Measurements from ENCODE around the gene FBXL19. TPM values are rescaled to one million over a fixed set of nuclear protein-coding genes. Genes with fewer than 3 reads are reported as not detected.

The FBXL19 gene
- total and polyA plus RNA-seq, 2 donors (not counting 1 experiment from before 2014, with no cell fraction given) = 9.0 to 25.0 TPM

DNA sequence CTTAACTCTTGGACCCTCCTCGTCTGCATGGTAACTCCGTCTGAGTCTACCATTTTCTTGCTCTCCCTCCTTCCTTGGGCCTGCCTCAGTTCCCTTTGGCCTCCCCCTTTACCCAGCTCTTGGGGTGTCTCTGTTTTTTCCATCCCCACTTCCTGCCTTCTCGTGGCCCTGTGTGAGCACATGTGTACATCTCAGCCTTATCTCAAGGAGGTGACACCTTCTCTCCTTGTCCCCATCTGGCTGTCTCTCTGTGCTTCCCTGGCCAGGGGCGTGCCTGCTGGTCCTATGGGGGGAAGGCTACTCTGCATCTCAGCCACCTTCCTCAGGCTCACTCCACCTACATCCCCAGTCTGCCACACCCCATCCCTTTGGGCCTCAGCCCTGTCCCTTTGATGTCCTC lies 20.4 kb upstream of the FBXL19 start:
- TF ChIP-seq, protein P1, sequence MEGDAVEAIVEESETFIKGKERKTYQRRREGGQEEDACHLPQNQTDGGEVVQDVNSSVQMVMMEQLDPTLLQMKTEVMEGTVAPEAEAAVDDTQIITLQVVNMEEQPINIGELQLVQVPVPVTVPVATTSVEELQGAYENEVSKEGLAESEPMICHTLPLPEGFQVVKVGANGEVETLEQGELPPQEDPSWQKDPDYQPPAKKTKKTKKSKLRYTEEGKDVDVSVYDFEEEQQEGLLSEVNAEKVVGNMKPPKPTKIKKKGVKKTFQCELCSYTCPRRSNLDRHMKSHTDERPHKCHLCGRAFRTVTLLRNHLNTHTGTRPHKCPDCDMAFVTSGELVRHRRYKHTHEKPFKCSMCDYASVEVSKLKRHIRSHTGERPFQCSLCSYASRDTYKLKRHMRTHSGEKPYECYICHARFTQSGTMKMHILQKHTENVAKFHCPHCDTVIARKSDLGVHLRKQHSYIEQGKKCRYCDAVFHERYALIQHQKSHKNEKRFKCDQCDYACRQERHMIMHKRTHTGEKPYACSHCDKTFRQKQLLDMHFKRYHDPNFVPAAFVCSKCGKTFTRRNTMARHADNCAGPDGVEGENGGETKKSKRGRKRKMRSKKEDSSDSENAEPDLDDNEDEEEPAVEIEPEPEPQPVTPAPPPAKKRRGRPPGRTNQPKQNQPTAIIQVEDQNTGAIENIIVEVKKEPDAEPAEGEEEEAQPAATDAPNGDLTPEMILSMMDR (IDR thresholded peaks at IDR 0.05) = no peak
- no peak for TF ChIP-seq EZH2 (IDR thresholded peaks at IDR 0.05; ENCODE audit: borderline replicate concordance, insufficient read depth, low read depth, low read length, poor library complexity, severe bottlenecking)
- Histone ChIP-seq H3K27ac (ENCODE audit: low read length in 2 of 2) (peak overlapping the region; percentile 34 to 79), H3K9me3 (ENCODE audit: control extremely low read depth in 1 of 3, control insufficient read depth in 2 of 3, insufficient read depth in 1 of 3, low read length in 2 of 3) (peaks cover 0 to 17% (median 0%) of the 10 kb centered on the region in 3 donors), H3K79me2 (ENCODE audit: control insufficient read depth, insufficient read depth, low read length) (no peaks in the 10 kb centered on the region), H3K9ac (ENCODE audit: low read length) (peak overlapping the region; percentile 78), H4K20me1 (ENCODE audit: control insufficient read depth, insufficient read depth, low read length, poor library complexity, severe bottlenecking) (no peaks in the 10 kb centered on the region), H3K36me3 (replicated peaks in 1 of 2; ENCODE audit: control extremely low read depth in 1 of 2, control insufficient read depth in 1 of 2, extremely low read depth in 1 of 2, insufficient read depth in 2 of 2, low read length in 1 of 2) (no peaks in the 10 kb centered on the region), H2AFZ (ENCODE audit: insufficient read depth, low read depth, low read length, poor library complexity, severe bottlenecking) (peak overlapping the region; percentile 98), H3K4me1 (ENCODE audit: control insufficient read depth in 2 of 2, insufficient read depth in 2 of 2, low read length in 2 of 2) (peaks cover 25 to 33% of the 10 kb centered on the region in 2 donors), H3K27me3 (replicated peaks in 1 of 4; ENCODE audit: control extremely low read depth in 1 of 4, control insufficient read depth in 3 of 4, insufficient read depth in 4 of 4, low read length in 3 of 4) (no peaks in the 10 kb centered on the region), H3K4me3 (ENCODE audit: control extremely low read depth in 1 of 5, extremely low read depth in 1 of 5, insufficient read depth in 1 of 5, low read depth in 2 of 5, low read length in 4 of 5) (peak overlapping the region in 4 of 5 experiments; percentile 45 to 82 (median 62)), H3K4me2 (replicated peaks; ENCODE audit: low read depth, low read length, poor library complexity, severe bottlenecking) (peak overlapping the region; percentile 83)
- 66% methylated on average over 4 of the region's 4 CpGs for whole genome bisulfite sequencing (ENCODE audit: insufficient coverage)
- Mint-ChIP-seq H3K27me3 (no peaks in the 10 kb centered on the region), H3K9me3 (ENCODE audit: insufficient read depth) (peaks cover 3% of the 10 kb centered on the region), H3K27ac (peak overlapping the region; percentile 98), H3K4me1 (peaks cover 22% of the 10 kb centered on the region), H3K4me3 (peak overlapping the region; percentile 98)
- ATAC-seq (ENCODE audit: low read depth) (no peak), DNase-seq (peak; percentile 25)
- POLR2A ChIA-PET = interaction anchor here (0.6 to 2.4 kb wide), 5 partner anchors 12 to 275 kb away, joined by 3 to 13 read pairs (median 5); no protein-coding TSS in a partner anchor
- CTCF ChIA-PET = interaction anchor here (0.7 to 6.1 kb wide), 16 partner anchors 10 to 540 kb away, joined by 3 to 138 read pairs (median 3); partner anchors contain the start of genes BCL7C and ZNF843
- intact Hi-C loops (cut with micrococcal nuclease) = loop anchor here (5.0 kb wide), 2 partner anchors 91 to 141 kb away; partner anchors contain the start of genes CFAP119 and RNF40

DNA sequence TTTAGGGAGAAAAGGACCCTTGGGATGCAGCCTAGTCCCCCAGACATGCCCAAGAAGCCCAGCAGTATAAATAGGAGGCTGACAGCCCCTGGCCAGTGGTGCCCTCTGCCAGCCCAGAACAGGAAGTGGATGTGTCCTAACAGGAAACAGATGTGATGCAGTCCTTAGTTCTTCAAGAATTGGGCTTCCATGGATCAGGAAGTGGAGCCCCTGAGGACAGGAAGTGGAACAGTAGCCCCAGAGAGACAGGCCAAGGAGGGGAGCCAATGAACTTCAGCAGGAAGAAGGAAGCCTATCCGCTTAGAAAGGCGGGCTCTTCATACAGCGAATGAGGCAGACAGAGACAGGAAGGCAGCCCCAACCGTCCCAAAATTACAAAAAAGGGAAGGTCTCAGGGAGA lies 19.8 kb upstream of the FBXL19 start:
- H3K27ac Mint-ChIP-seq = peak overlapping the region; percentile 77
- no peaks in the 10 kb centered on the region for H3K27me3 Mint-ChIP-seq
- Histone ChIP-seq H3K4me3 (ENCODE audit: control extremely low read depth in 1 of 5, extremely low read depth in 1 of 5, insufficient read depth in 1 of 5, low read depth in 2 of 5, low read length in 4 of 5) (peak overlapping the region in 1 of 5 experiments; percentile 33), H3K27me3 (replicated peaks in 1 of 4; ENCODE audit: control extremely low read depth in 1 of 4, control insufficient read depth in 3 of 4, insufficient read depth in 4 of 4, low read length in 3 of 4) (no peaks in the 10 kb centered on the region), H3K79me2 (ENCODE audit: control insufficient read depth, insufficient read depth, low read length) (no peaks in the 10 kb centered on the region), H3K9me3 (ENCODE audit: control extremely low read depth in 1 of 3, control insufficient read depth in 2 of 3, insufficient read depth in 1 of 3, low read length in 2 of 3) (peaks cover 0 to 17% (median 0%) of the 10 kb centered on the region in 3 donors), H2AFZ (ENCODE audit: insufficient read depth, low read depth, low read length, poor library complexity, severe bottlenecking) (peak overlapping the region; percentile 98), H3K27ac (ENCODE audit: low read length in 2 of 2) (peak overlapping the region; percentile 34 to 63), H3K4me1 (ENCODE audit: control insufficient read depth in 2 of 2, insufficient read depth in 2 of 2, low read length in 2 of 2) (peaks cover 25 to 33% of the 10 kb centered on the region in 2 donors), H4K20me1 (ENCODE audit: control insufficient read depth, insufficient read depth, low read length, poor library complexity, severe bottlenecking) (no peaks in the 10 kb centered on the region), H3K36me3 (replicated peaks in 1 of 2; ENCODE audit: control extremely low read depth in 1 of 2, control insufficient read depth in 1 of 2, extremely low read depth in 1 of 2, insufficient read depth in 2 of 2, low read length in 1 of 2) (no peaks in the 10 kb centered on the region), H3K9ac (ENCODE audit: low read length) (no peak overlapping the region), H3K4me2 (replicated peaks; ENCODE audit: low read depth, low read length, poor library complexity, severe bottlenecking) (peak overlapping the region; percentile 46)
- WGBS (ENCODE audit: insufficient coverage) = no CpG with 5 or more reads among the region's 4 CpGs
- DNase-seq = peak; percentile 29
- no peak for TF ChIP-seq EZH2 (IDR thresholded peaks at IDR 0.05; ENCODE audit: borderline replicate concordance, insufficient read depth, low read depth, low read length, poor library complexity, severe bottlenecking)
- TF ChIP-seq, protein P1 (IDR thresholded peaks at IDR 0.05) = no peak
- ChIA-PET CTCF (interaction anchor here (6.1 kb wide), 1 partner anchor 58 kb away, joined by 138 read pairs; no protein-coding TSS in a partner anchor), POLR2A (interaction anchor here (2.4 kb wide), 1 partner anchor 28 kb away, joined by 13 read pairs; no protein-coding TSS in a partner anchor)
- ATAC-seq (ENCODE audit: low read depth) = no peak
- intact Hi-C loops (cut with micrococcal nuclease) = loop anchor here (5.0 kb wide), 2 partner anchors 91 to 141 kb away; partner anchors contain the start of genes CFAP119 and RNF40
- H3K4me1 Mint-ChIP-seq = peaks cover 22% of the 10 kb centered on the region
- peaks cover 3% of the 10 kb centered on the region for H3K9me3 Mint-ChIP-seq (ENCODE audit: insufficient read depth)
- H3K4me3 Mint-ChIP-seq = peak overlapping the region; percentile 46

All from B cell (primary cell).